Epidermal melanocyte (primary cell): ENCODE measurements around the gene COA7.
"Not testable (repeated sequence)": the region's sequence is repeated elsewhere in the genome, so short reads cannot be mapped to it uniquely, and the experiment has no call there.

Experiments
- DNase-seq: peaks from one replicate; pipeline ENCODE4 v3.0.0; 2011; ENCODE audit warnings: low spot score; ENCODE audit not compliant: insufficient read length

Gene COA7

GRCh38 chr1:52706136-52706670 is 8.1 kb upstream of the COA7 start:
- no peak for DNase-seq

- DNase-seq = peak; percentile 84
Observed at GRCh38 chr1:52702886-52703787, 5.0 kb upstream of the COA7 start.

- no peak for DNase-seq
Observed at GRCh38 chr1:52695627-52696026, 2.5 kb downstream of the COA7 start.

- no peak for DNase-seq
Observed at GRCh38 chr1:52693843-52694242, 4.3 kb downstream of the COA7 start.

- not testable (repeated sequence) for DNase-seq
Observed at GRCh38 chr1:52693351-52693750, 4.8 kb downstream of the COA7 start.

- DNase-seq = no peak
Observed at GRCh38 chr1:52692697-52693096, 5.5 kb downstream of the COA7 start.

- DNase-seq = no peak
Observed at GRCh38 chr1:52691821-52692220, 6.3 kb downstream of the COA7 start.

GRCh38 chr1:52686830-52687229 is 11.3 kb downstream of the COA7 start:
- no peak for DNase-seq

GRCh38 chr1:52686261-52686751 is 11.8 kb downstream of the COA7 start:
- DNase-seq = peak; percentile 65

GRCh38 chr1:52684545-52684944 is 13.6 kb downstream of the COA7 start:
- DNase-seq = no peak

GRCh38 chr1:52683367-52683940 is 14.7 kb downstream of the COA7 start:
- no peak for DNase-seq

GRCh38 chr1:52681136-52681535 is 17.0 kb downstream of the COA7 start:
- DNase-seq = no peak

GRCh38 chr1:52680353-52680752 is 17.8 kb downstream of the COA7 start:
- no peak for DNase-seq

- no peak for DNase-seq
Observed at GRCh38 chr1:52679498-52679897, 18.6 kb downstream of the COA7 start.

GRCh38 chr1:52679048-52679447 is 19.1 kb downstream of the COA7 start:
- DNase-seq = no peak

- DNase-seq = no peak
Observed at GRCh38 chr1:52677076-52677806, 20.9 kb downstream of the COA7 start.

- no peak for DNase-seq
Observed at GRCh38 chr1:52676249-52676903, 21.8 kb downstream of the COA7 start.

- DNase-seq = no peak
Observed at GRCh38 chr1:52674497-52675384, 23.4 kb downstream of the COA7 start.

- no peak for DNase-seq
Observed at GRCh38 chr1:52673513-52673912, 24.6 kb downstream of the COA7 start.

GRCh38 chr1:52672946-52673345 is 25.2 kb downstream of the COA7 start:
- DNase-seq = no peak
